NCI-H2107 (cell line): ENCODE measurements around the gene TNPO3.

ENCODE experiments used
- DNase-seq: peaks from one replicate; lab custom pipeline; 2025; lab: John Stamatoyannopoulos, UW

The TNPO3 gene

DNA sequence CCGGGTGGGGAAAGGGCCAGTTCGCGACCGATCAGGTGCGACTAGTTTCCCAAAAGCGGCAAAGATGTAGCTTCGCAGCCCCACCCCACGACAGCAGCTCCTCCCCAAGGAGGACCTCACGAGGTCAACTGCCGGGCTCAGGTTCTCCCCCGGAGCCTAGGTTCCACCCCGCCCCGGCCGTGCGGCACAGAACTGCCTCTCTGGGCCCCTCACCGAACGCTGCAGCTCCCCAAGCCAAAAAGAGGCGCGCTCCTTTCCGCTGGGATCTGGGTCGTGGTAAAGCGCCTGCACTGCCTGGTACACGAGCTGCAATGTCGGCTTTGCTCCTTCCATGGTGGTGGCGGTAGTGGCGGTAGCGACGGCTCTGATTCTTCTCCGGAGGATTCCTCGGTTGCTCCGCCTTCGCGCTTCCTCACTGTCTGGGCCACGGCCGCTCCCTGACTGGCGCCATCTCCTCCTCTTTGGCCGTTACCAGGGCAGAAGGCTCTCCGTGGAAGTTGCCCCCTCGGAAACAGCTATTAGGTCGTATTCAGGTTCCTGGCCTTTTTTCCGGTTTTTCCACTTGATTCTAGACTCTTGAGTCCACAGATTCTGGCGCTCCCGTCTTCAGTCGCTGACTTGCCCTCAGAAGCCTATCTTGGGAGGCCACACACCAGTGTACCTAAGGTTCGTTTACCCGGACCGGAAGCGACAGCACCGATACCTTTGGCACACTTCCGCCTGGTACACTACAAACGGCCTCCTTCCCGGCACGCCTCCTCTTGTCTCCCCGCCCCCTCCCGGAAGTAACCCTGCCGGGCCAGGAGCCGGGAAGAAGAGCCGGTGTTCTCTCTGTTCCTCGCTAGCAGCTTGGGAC lies at the start of gene TNPO3:
Gene TNPO3, minus strand, starts transcription at position 674 of the 856 bp plus-strand sequence. Its CDS starts 341 bp downstream, at position 333.
- peak; percentile 92 for DNase-seq

DNA sequence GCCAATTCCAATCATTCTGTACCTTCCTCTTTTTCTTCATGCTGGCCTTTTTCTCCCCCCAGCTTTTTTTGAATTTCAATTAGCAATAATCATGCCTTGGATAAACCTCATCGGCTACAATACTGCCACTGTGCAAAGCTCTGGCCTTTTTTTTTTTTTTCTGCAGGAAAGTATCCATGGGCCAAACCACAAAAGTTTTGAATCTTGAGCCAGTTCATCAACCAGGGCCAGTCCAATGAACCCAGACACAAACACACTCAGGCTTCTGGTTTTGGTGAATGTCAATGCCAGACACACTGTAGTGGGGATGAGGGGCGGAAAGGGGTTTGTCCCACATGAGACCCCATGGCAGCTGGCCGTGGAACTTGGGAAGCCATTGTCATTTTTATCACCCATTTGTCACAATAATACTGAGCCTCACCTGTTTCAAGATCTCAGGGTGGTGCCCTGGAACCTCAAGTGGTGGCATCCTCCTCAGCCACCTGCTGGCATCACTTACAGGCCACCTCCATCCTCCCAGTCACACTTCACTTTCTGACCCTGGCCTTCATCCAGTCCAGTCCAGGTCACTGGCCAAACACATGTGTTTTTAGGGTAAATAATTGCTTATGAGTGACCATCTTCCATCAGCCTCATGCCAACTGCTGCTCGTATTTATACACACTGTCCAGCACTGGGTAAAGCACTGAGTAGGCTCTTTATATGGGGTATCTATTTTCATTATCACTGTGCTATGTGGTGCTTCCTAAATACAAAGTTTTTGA lies 48.8 kb upstream of the TNPO3 start:
- DNase-seq: no peak

DNA sequence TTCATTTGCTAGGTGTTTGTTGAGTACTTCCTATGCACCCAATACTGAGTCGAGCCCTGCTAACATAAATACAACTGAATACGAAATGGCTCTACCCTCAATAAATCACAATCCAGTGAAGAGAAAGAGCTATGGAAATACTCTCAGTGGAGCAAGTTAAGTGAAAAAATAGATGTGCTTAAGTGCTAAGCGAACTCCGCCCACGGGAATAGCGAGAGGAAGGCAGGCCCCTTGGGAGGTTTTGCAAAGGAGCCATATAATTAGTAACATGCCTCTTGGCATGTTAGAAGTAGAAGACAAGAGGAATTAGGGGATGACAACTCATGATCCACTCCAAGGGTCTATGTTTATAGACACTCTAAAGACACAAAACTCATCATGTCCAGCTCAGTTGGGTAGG lies 46.8 kb upstream of the TNPO3 start:
- no peak for DNase-seq

DNA sequence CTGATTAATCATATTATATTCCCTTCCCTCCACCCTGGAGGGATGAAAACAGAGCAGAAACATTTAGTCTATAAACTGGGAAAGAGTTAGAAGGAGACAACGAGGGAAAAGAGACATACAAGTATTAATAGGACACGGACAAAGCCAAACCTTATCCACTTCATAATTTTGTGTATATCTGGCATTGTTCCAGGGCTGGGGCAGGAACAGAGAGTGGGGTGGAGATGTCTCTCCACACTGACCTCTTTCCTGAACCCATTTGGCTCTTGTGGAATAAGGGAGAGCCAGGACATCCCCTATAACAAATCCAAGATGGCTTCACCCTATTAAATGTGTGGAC lies 45.9 kb upstream of the TNPO3 start:
- no peak for DNase-seq

DNA sequence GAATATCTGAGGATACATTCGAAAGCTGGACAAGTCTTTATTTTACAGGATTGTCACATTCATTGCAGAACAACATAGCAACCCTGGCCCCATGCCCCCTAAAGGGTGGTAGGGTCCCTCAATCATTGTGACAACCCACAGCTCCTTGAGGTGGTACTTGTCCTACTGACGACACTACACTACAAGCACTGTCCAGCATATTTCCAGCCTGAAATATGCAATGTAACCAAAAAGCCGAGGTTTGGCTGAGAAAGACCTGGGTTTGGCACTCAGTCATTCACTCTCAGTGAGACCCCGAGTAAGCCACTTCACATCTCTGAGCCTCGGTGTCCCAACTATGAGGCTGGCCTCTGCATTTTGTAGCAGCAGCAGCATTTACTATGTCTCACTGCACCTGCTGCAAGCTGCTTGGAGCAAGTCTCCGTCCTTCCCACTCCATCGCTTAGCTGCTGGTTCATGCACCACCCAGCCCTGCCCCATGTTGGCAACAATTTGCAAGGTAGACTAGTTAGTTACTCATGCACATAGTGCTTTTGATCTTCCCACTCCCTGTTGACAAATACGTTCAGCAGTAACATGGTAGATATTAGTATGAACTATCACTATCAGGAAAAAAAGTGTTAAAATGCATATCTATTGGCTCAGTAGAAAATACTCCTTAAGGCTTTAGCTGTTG lies 43.6 kb upstream of the TNPO3 start:
- no peak for DNase-seq

DNA sequence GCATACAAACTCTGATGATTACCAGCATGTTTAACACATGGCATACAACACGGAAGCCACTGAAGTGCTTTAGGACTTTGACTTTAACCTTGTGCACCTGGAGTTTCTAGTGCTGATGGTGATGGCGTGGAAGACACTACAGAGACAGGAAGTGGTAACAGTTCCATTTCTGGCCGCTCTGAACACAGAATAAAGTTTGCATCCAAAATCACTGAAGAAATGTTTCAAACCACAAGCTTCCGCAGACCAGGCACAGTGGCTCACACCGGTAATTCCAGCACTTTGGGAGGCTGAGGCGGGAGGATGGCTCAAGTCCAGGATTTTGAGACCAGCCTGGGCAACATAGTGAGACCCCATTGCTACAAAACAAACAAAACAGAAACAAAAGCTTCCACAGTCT lies 40.3 kb upstream of the TNPO3 start:
- DNase-seq: no peak

DNA sequence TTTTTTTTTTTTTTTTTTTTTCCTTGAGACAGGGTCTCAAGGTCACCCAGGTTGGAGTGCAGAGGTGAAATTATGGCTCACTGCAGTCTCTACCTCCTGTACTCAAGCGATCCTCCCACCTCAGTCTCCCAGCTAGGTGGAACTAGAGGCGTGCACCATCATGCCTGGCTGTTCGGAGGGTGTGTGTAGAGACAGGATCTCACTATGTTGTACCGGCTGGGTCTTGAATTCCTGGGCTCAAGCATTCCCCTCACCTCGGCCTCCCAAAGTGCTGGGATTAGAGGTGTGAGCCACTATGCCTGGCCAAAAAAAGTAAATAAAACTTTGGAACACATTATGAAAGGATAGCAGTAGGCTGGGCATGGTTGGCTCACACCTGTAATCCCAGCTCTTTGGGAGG lies 39.6 kb upstream of the TNPO3 start:
- no peak for DNase-seq

DNA sequence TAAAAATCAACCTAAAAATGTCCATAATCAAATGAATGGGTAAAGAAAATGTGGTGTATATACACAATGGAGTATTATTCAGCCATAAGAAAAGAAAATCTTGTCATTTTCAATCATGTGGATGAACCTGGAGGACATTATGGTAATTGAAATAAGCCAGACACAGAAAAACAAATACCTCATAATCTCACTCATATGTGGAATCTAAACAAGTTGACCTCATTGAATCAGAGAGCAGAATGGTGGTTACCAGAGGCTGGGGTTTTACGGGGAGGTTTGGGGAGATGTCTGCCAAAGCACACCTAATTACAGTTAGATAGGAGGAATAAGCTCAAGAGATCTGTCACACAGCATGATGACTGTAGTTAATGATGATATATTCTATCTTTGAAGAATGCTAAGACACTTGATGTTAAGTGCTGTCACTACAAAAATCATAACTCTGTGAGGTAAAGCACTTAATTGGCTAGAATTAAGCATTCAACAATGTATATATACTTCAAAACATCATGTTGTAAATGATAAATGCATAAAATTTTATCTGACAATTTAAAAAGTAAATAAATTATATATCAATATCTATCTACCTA lies 39.1 kb upstream of the TNPO3 start:
- DNase-seq: no peak

DNA sequence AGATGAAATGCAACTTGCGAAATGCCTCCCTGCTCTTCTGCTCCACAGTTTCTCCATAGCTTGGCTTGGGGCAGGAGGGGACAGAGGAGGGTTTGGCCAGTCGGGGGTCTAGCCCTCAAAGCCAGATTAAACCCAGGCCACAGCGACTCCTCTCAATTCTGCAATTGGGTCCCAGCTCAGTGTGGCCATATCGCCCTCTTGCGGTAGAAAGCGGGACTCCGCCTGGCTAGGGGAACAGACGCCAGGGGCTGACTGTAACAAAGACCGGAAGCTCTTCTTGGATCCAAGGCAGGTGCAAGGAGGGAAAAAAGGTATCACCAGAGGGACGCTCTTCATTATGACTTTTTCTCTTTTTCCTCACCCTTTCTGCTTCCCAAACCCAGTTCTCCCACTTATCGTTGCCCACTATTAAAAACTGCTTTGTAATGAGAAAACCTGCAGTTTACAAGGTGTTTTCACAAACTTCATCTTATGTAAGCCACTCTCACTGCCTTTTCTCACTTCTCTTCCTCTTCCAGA lies 36.6 kb upstream of the TNPO3 start:
- DNase-seq: peak; percentile 81

DNA sequence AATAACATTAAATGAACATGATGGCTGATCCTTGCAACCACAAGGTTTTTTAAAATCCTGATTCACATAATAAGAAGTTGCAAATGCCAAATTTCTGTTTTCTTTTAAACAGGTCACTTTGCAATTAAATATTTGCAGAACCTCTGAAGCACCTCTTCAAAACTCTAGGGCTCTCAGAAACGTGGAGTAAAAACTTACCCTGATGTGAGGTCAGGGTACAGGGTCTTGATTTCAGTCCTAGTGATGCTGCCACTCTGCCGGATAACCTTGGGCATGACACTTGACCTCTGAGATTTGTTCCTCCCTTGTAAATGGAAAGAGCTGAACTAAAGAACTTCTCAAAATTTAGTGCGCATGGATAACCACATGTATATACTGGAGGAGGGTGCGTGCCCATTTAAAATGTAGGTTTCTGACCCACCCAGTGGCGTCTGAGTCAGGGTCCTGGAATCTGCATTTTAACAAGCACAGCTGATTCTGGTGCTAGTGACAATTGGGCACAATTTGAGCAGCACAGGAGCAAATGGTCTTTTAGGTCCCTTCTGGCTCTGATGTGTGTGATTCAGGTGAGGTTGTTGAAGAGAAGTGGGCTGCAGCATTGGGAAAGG lies 35.5 kb upstream of the TNPO3 start:
- DNase-seq: no peak

DNA sequence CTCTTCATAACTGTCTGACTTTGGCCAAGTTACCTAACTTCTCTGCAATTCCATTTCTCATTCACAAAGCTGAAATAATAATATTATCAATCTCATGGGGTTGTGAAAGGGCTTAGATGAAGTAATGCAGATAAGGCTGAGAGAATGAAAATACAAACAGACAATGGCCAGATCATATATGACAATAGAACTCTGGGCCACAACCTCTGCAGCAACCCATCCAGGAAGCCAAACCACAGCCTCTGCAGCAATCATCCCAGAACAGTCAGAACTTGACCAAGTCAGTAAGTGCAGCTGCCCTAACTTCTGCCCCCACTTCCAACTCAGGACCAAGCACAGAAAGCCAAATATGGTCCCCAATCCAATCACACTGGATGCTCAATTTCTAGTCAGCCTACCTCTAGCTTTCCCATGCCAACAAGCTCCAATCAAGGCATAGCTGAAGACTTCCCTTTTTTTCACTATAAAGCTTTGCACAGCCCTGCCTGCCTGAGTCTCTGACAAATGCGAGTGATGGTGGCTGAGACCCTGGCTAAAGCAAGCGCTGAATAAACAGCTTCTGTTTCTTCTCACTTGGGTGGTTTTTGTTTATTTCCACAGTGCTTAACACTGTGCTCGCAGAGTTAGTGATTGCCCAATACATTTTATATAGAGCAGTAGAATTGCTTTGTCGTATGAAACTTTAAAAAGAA lies 34.8 kb upstream of the TNPO3 start:
- no peak for DNase-seq

DNA sequence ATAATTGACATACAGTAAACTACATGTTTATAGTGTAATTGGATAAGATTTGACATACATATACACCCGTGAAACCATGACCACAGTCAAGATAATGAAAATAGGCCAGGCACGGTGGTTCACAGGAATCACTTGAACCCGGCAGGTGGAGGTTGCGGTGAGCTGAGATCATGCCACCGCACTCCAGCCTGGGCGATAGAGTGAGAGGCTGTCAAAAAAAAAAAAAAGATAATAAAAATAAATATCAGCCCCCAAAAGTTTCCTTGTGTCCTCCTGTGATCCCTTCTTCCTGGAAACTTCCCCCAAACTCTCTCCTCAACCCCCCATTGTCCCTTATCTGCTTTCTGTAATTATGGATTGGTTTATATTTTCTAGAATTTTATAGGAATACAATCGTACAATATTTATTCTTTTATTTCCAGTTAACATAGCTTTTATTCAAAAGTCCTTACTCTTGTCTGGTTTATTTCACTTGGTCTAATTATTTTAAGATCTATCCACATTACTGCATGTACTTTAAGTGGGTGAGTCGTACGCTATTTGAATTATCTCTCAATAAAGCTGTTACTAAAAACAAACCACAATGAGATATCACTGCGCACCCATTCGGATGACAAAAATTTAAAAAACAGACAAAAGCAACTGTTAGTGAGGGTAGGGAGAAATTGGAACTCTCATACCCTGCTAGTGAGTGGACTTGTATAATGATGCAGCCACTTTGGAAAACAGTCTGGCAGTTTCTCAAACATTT lies 30.1 kb upstream of the TNPO3 start:
- no peak for DNase-seq

DNA sequence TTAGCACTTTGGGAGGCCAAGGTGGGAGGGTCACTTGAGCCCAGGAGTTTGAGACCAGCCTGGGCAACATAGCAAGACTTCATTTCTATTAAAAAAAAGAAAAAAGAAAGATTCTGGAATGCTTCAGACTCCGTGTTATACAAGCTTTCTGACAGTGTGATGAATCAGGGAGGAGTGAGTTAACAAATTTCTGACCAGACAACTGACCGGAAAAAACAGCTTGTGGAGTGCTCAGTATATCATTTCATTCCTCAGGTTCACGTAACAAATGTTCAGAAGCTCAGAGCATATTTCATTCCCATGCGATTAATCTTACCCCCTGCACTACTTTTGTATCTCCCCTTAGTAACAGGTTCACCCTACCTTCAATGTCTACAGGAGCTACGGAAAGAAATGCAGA lies 28.6 kb upstream of the TNPO3 start:
- no peak for DNase-seq

DNA sequence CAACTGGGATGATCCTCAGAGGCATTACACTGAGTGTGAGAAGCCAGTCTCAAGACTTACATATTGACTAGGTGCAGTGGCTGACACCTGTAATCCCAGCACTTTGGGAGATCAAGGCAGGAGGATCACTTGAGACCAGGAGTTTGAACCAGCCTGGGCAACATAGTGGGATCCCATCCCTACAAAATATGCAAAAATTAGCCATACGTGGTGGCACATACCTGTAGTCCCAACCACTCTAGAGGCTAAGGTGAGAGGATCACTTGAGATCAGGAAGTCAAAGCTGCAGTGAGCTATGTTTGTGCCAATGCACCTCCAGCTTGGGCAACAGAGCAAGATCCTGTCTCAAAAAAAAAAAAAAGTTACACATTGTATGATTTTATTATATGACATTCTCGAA lies 23.5 kb upstream of the TNPO3 start:
- DNase-seq: no peak

DNA sequence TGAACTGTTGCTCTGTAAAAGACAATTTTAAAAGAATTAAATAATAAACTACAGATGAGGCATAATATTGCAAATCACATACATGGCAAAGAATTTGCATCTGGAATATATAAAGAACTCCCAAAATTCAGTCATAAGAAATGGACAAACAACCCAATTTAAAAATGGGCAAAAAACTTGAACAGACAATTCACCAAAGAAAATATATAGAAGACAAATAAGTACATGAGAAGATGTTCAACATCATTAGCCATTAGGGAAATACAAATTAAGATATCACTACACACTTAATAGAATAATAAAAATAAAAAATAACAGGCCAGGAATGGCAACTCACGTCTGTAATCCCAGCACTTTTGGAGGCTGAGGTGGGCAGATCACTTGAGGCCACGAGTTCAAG lies 22.0 kb upstream of the TNPO3 start:
- DNase-seq: no peak

DNA sequence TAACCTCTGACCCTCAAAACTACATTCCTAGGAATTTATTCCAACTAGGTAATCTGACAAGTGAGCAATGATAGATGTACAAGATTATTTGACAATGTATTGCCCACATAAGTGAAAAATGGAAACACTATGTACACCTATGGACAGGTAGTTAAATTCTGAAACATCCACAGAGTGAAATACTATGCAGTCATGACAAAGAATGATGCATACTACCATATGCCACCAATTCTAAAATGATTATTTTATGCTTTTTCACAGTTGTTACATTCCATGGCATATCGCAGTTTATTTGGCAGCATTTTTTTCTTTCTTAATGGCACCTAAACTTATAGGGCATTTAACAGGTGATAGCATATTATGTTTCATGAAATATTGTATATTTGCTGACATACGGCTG lies 20.1 kb upstream of the TNPO3 start:
- no peak for DNase-seq

DNA sequence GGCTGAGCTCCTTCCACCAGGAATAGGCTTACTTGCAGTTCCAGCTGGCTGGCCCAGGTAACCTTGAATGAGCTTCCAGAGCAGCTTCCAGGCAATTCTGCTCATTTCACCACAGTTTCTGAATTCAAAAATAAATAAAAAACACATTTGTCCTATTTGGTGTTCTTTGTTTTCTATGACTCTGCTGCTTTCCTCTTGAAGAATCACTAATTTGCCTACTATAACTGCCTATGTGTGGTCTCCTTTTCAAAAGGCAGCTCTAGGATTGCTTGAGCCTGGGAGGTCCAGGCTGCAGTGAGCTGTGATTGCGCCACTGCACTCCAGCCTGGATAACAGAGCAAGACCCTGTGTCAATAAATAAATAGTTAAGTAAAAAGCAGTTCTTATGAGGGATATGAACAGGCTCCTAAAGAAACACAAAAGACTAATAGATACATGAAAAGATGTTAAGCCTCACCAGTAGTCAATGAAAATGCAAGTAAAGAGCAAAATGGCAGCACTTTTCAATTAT lies 19.5 kb upstream of the TNPO3 start:
- no peak for DNase-seq

DNA sequence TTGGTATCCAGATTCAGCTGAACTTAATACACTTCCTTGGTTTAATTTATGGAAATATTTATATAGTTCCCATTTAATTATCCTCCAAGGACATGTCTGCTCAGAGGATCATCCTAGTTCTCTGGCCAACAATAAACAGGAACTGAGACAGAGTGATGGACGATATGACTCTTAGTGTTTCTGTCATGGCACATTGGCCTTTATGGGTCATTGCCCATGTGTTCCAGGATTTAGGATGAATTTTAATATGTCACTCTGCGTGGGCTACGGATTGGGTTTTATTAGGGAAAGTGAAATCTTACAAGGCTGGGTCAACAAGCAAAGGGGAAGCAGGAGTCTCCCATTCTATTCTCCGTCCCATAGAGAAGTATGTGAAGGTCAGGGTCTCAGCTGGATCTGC lies 18.8 kb upstream of the TNPO3 start:
- no peak for DNase-seq

DNA sequence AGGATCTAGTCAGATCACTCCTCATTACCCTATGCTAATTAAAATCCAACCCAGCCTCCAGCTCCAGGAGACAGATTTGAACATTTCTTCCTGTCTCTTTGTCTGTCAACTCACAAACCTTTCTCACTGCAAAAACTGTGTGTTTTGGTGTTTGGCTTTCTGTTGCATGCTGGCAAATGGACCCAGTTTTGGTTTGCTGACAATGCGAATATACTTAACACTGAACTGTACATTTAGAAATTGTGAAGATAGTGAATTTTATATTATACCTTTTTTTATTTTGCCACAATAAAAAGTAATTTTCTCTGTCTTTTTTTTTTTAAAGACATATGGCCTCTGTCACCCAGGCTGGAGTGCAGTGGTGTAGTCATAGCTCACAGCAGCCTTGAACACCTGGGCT lies 18.3 kb upstream of the TNPO3 start:
- no peak for DNase-seq

DNA sequence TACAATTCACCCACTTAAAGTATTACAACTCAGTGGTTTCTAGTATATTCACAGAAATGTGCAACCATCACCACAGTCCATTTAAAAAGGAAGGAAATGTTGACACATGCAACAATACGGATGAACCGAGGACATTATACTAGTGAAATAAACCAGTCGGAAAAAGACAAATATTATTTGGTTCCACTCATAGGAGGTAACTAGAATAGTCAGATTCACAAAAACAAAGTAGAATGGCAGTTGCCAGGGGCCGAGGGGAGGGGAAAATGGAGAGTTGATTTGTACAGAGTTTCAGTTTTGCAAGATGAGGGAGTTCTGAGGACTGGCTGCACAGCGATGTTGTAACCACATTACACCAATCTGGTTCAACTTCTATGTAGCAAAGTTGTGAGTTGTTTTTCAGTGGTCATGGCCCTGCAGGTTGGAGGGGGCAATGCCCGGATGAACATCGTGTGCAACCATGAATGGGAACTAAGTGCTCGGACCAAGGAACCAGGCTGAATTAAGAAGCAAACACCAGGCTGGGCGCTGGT lies 17.6 kb upstream of the TNPO3 start:
- no peak for DNase-seq
